Measurements from ENCODE around the gene AUTS2. TPM values are rescaled to one million over a fixed set of nuclear protein-coding genes. Genes with fewer than 3 reads are reported as not detected.

AUTS2 gene
- total RNA-seq, 6 donors from 2014 or later: 38.9 to 151 (median 55.8) TPM

DNA sequence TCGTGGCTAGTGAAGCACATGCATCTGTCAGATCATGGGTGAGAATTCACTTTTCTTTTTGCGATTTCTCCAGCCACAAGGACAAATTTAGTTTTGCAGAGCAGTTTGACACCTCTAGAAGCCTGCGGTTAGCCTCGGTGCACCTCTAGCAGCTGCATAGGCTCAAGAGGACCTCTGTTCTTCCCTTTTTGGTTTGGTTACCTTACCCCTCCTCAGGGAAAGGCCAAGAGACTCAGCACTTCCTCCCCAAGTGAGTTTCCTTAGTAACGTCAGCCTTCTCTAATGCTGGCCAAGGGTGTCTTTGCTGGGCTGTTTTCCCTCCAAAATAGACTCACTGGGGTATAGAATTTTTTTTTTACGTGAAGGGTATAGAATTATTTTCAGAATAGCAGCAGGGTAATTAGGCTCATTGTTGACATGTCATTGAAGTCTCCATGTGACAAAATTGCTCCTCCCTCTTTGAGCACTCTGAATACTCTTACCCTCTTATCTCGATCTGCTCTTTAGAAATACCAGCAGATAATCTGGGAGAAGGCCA lies 97.8 kb downstream of the AUTS2 start:
- 53 to 67% methylated on average over 7 of the region's 7 CpGs for WGBS, 2 donors
- Histone ChIP-seq H3K27ac (no peak overlapping the region), H3K9me3 (no peaks in the 10 kb centered on the region), H3K36me3 (no peaks in the 10 kb centered on the region), H3K4me1 (no peaks in the 10 kb centered on the region), H3K4me3 (no peak overlapping the region), H3K27me3 (no peaks in the 10 kb centered on the region)
- DNase-seq (no peak), ATAC-seq (ENCODE audit: low FRiP score in 2 of 2) (no peak)
- no peak for TF ChIP-seq POLR2AphosphoS5 (IDR thresholded peaks at IDR 0.05)
- TF ChIP-seq, protein P1, sequence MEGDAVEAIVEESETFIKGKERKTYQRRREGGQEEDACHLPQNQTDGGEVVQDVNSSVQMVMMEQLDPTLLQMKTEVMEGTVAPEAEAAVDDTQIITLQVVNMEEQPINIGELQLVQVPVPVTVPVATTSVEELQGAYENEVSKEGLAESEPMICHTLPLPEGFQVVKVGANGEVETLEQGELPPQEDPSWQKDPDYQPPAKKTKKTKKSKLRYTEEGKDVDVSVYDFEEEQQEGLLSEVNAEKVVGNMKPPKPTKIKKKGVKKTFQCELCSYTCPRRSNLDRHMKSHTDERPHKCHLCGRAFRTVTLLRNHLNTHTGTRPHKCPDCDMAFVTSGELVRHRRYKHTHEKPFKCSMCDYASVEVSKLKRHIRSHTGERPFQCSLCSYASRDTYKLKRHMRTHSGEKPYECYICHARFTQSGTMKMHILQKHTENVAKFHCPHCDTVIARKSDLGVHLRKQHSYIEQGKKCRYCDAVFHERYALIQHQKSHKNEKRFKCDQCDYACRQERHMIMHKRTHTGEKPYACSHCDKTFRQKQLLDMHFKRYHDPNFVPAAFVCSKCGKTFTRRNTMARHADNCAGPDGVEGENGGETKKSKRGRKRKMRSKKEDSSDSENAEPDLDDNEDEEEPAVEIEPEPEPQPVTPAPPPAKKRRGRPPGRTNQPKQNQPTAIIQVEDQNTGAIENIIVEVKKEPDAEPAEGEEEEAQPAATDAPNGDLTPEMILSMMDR (IDR thresholded peaks at IDR 0.05): no peak
- no peak for TF ChIP-seq EP300 (IDR thresholded peaks at IDR 0.05)
- no peak for TF ChIP-seq POLR2A (IDR thresholded peaks at IDR 0.05)

DNA sequence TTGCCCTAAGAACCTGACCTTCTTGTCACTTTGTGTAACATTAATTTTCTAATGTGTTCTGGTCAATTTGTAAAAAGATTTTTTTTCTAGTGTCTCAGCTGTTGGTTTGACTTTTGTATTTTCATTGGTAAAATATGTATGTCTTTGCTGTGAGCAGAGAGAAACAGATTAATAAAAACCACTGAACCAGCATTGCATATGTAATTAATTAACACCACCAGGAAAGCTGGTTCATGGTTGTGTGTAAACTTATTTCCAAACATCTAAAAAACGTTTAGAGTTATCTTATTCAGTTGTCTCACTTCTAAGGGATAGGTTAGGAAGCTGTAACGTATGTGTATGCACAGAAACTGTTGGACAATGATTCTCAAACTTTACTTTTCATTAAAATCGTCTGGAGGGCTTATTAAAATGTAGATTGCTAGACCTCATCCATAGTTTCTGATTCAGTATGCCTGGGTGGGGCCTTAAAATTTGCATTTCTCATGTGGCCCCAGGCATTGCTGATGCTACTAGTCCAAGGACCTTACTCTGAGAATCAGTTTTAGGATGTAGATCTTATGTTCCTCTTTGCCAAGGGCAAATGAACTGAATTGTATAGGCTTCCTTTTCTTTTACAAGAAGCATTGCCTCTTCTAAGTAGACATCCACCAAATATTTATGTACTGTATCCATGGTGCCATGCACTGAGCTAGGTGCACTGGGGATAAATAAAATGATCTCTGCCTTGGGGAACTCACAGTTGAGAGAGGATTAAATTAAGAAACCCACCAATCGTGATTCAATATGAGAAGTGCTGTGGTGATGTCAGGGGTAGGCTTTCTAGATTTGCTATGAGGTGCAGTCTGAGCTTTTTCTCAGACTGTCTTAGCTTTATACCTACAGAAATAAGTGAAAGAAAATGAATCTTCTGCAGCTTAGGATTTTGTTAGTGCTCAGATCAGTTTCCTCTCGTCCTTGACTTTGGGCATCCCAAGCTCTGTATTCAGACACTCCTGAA lies 98.7 kb downstream of the AUTS2 start:
- Histone ChIP-seq H3K4me1 (no peaks in the 10 kb centered on the region), H3K36me3 (no peaks in the 10 kb centered on the region), H3K4me3 (no peak overlapping the region), H3K9me3 (no peaks in the 10 kb centered on the region), H3K27me3 (no peaks in the 10 kb centered on the region), H3K27ac (no peak overlapping the region)
- WGBS, 2 donors: 72 to 74% methylated on average over 5 of the region's 5 CpGs
- no peak for ATAC-seq (ENCODE audit: low FRiP score in 2 of 2)
- TF ChIP-seq EP300 (IDR thresholded peaks at IDR 0.05) (no peak), POLR2AphosphoS5 (IDR thresholded peaks at IDR 0.05) (no peak)
- DNase-seq: no peak

DNA sequence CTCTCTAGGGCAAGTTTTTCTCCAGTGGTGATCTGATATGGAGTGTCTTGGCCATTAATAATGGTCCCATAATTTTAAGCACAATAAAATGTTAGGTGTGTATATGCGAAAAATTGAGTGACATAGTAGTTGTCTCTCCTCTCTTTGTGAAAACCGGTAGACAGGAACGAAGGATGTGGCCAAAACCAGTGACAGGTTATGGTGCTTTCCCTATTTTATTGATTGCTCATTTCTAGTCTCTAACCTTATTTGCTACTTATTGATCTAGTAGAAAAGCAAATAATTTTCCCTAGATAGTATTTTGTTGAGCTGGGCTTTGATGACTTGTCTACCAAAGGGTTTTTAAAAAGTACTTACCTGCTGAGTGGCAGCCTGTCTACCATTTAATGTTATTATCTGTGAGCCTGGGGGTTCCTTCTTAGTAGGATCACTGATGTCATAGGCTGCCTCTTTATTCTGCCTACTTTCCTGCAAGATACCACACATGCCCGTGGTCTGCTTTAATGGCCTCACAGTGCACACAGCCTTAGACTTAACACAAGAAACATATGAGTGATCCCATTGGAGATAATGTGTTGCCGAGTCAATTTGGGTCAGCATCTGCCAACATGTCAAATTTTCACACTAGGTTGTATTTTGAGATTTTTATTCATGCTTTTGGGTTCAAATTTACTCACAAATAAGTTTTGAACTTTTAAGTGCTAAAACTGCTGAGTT lies 100.0 kb downstream of the AUTS2 start:
- Histone ChIP-seq H3K4me1 (peaks cover 0 to 6% (median 2%) of the 10 kb centered on the region in 4 donors), H3K4me3 (no peak overlapping the region), H3K9me3 (no peaks in the 10 kb centered on the region), H3K27ac (no peak overlapping the region), H3K27me3 (no peaks in the 10 kb centered on the region), H3K36me3 (no peaks in the 10 kb centered on the region)
- WGBS, 2 donors: 90 to 91% methylated on average over 5 of the region's 5 CpGs
- no peak for TF ChIP-seq EP300 (IDR thresholded peaks at IDR 0.05)
- TF ChIP-seq, protein P1 (IDR thresholded peaks at IDR 0.05): no peak
- TF ChIP-seq POLR2A (IDR thresholded peaks at IDR 0.05): no peak
- TF ChIP-seq POLR2AphosphoS5 (IDR thresholded peaks at IDR 0.05): no peak
- DNase-seq (no peak), ATAC-seq (ENCODE audit: low FRiP score in 2 of 2) (no peak)

DNA sequence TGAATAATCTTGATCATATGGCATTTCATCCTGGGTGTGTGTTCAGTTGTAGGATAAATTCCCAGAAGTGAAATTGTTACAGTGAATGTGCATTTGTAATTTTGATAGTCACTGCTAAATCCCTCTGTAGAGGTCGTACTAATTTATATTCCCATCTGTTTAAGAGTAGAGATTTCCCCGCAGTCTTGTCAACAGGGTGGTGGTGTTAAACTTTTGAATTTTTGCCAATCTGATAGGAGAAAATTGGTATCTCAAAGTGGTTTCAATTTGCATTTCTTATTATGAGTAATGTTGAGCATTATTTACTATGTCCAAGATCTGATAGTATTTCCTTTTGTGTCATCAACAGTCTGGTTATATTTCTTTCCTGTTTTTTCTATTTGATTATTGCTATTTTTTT lies 101.7 kb downstream of the AUTS2 start:
- WGBS, 2 donors: 56 to 69% methylated on average over 2 of the region's 2 CpGs
- no peak overlapping the region for H3K27ac ChIP-seq
- no peak for TF ChIP-seq POLR2AphosphoS5 (IDR thresholded peaks at IDR 0.05)
- TF ChIP-seq POLR2A (IDR thresholded peaks at IDR 0.05): no peak
- no peak for TF ChIP-seq EP300 (IDR thresholded peaks at IDR 0.05)
- TF ChIP-seq, protein P1 (IDR thresholded peaks at IDR 0.05): no peak

DNA sequence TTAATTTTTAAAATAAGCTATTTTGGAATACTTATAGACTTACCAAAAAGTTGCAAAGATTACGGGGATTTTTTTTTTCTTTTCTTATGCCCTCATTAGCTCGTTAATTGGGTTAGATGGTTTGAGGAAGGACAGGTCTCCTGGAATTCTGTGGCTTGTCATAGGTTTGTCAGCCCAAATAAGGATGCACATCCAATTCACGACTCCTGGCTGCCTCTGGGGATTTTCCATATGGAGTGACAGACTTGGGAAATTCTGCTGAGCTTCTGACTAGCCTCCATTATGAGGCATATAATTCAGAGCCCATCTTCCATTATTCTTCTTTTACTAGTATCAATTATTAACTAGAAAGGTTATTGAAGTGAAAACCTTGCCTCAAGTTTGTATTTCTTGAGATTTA lies 102.1 kb downstream of the AUTS2 start:
- H3K36me3 ChIP-seq: no peaks in the 10 kb centered on the region
- DNase-seq: no peak
- no peak overlapping the region for H3K4me3 ChIP-seq
- H3K27ac ChIP-seq: no peak overlapping the region
- 85 to 89% methylated on average over 3 of the region's 3 CpGs for WGBS, 2 donors
- no peak for ATAC-seq (ENCODE audit: low FRiP score in 2 of 2)
- H3K4me1 ChIP-seq: peaks cover 0 to 14% (median 5%) of the 10 kb centered on the region in 4 donors
- H3K9me3 ChIP-seq: no peaks in the 10 kb centered on the region
- TF ChIP-seq POLR2A (IDR thresholded peaks at IDR 0.05): no peak
- TF ChIP-seq, protein P1 (IDR thresholded peaks at IDR 0.05): no peak
- TF ChIP-seq POLR2AphosphoS5 (IDR thresholded peaks at IDR 0.05): no peak
- TF ChIP-seq EP300 (IDR thresholded peaks at IDR 0.05): no peak
- H3K27me3 ChIP-seq: no peaks in the 10 kb centered on the region

More for the DNA sequence above, 101.7 kb downstream of the AUTS2 start:
- Histone ChIP-seq H3K4me1 (peaks cover 0 to 14% (median 5%) of the 10 kb centered on the region in 4 donors), H3K9me3 (no peaks in the 10 kb centered on the region), H3K36me3 (no peaks in the 10 kb centered on the region), H3K27me3 (no peaks in the 10 kb centered on the region), H3K4me3 (no peak overlapping the region)
- ATAC-seq (ENCODE audit: low FRiP score in 2 of 2) (no peak), DNase-seq (no peak)
